Effector CD4-positive, alpha-beta T cell (primary cell): ENCODE measurements around the gene TCTN2.

ENCODE experiments used
- DNase-seq: peaks from one replicate; pipeline ENCODE4 v3.0.0-alpha.2; 2020

The TCTN2 gene

DNA sequence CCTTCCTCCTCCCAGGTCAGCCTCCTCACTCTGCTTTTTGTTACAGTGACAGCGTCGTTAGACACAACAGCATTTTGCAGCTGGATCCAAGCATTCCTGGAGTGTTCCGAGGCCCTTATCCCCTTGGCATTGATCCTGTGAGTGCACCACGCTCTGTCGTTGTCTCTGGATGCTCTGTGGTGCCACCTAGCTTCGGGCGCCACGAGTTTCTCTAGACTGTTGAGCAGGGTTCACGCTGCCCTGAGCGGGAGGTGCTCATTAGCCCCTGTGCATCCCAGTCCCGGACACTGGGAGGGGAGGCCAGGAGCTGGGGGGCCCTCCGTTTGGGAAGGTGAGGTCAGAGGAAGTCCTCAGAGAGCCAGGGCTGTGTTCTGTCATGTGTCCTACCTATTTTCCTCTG is 73.9 kb downstream of the TCTN2 start:
- no peak for DNase-seq

DNA sequence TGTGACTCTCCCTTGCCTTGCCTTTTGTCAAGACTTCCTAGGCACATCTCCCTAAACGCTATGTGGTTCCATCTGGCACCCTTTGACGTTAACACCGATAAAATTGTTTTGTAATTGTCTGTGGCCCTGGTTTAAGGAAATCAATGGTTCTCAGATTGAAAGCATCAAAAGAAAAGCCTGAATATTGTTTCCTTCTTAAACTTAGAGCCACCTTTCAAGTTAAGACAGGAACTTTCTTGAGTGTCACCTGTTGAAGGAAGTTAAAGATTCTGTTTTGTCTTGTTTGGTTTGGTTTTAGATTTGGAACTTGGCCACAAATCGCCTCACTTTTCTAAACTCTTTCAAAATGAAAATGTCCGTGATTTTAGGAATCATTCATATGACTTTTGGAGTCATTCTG is 76.4 kb downstream of the TCTN2 start:
- DNase-seq: no peak

DNA sequence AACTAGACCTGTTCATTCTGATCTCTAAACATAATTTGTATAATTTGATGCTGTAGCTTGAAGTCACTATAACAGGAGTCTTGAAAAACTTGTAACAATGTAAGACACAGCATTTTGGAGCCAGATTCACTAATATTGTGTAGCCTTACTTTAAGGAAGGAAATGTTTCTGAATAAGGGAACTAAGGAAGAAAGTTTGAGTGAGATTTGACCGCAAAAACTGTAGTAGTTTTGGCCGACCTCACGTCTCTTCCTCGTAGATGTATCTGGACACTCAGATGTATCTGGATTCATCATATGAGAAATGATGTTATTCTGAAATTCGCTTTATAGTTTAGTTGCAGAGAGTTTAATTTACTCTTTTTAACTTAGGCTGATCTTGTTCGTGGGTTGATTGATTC is 77.2 kb downstream of the TCTN2 start:
- no peak for DNase-seq

DNA sequence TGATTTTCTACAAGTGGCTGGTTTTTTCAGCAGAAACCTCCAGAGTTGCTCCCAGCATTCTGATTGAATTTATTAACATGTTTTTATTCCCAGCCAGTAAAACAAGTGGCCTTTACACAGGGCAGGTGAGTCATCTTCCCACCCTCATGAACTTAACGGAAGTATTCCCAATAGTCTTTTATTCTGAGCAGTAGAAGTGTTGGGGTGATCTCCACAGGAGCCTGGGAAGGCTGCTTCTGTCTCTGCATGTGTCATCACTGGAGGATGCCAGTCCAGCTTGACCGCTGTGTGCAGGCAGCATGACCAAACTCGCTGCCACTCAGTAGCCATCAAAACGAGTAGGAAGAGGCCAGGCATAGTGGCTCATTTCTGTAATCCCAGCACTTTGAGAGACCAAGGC is 77.7 kb downstream of the TCTN2 start:
- DNase-seq: no peak

DNA sequence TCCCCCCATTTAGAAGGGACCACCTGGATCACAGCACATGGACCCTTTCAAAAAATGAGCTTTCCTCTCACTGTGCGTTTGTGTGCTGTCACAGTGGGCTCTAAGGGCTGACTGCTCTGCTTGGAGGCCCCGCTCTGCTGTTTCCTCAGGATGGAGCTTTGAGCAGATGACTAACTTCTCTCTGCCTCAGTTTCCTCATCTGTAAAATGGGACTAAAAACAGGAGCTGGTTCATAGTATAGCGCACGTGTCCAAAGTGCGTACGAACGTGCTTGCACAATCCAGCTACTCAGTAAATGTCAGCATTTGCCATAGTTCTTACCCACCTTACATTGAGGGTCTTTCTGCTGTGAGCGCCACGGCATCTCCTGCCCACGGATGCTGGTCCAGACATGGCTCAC is 78.4 kb downstream of the TCTN2 start:
- DNase-seq: no peak

DNA sequence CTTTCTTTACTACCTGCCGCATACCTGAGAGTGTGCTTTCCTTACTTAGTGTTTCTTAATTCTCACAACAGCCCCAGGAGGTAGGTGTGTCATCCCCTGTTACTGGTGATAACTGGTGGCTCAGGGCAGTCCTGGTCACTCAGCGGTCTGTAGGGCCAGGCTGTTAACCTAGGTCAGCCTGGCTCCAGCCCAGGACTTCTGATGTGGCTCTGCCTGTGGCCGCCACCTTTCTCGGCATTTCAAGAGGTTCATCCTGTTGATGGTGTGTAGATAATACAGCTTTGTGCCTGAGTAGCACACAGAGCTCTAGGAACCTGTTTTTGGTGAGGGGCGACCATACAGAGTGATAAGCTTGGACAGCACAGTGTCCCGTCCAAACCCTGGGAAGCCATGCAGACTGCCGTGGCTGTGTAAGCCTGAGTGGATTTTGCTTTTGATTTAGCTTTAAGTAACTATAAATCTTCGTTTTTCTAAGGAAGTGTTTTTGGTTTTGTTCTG is 79.3 kb downstream of the TCTN2 start:
- DNase-seq: no peak

DNA sequence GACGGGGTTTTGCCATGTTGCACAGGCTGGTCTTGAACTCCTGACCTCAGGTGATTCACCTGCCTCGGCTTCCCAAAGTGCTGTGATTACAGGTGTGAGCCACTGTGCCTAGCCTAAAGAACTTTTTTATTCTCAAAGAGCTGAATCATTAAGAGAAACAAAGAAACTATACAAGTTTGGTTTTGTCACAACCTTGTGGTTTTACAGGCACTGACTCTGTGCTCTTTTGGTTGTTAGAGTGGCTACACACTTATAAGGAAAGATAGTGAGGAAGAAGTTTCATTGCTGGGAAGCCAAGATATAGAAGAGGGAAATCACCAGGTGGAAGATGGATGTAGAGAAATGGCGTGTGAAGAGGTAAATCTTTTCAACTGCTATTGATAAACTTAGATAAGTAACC is 81.1 kb downstream of the TCTN2 start:
- no peak for DNase-seq

DNA sequence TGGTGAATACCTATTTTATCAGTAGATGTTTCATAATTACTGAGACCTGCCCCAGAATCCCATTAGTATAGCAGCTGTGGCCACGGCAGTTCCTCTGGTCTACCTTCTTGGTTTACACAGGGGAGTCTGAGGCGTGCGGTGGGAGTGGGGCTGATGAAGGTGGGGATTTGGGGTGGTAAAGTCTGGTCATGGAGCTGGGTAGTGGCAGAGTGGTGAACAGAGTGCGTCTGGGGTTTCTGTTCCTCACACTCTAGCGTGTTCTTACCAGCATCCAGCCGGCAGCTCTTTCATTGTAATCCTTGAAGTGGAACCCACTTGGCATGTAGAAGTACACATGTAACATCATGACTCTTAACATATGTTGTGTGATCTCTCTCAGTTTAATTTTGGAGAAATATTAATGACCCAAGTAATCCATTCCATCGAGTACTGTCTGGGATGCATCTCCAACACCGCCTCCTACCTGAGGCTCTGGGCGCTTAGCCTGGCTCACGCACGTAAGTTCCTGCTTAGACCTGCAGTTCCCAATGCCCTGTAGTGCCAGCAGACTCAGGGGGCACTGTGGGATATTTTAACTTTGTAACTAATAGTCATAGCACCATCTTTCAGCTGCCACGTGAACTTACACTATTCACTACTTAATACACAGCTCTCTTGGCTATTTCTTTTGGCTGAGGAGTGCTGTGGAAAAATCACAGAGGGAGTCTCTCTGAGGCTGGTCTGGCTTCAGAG is 83.3 kb downstream of the TCTN2 start:
- DNase-seq: no peak

DNA sequence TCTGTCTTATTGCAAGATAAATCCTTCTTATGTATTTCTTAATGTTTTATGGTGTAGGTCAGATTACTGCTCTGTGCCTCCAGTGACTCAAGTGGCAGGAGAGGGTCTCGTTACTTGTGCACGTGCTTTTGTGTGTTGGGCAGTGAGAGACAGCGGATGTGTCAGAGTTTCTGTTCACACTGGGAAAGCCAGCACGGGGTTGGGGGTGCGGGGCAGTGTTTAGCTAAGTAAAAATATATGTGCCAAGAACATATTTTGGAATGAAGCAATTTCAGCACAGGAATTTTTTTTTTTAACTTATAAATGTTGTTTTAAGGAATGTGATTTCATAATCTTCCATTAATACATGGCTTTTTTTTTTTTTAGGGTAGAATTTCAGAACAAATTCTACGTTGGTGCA is 86.6 kb downstream of the TCTN2 start:
- DNase-seq: no peak
